ENCODE results near the gene TNFRSF25.
"Not testable (repeated sequence)": the region's sequence is repeated elsewhere in the genome, so short reads cannot be mapped to it uniquely, and the experiment has no call there.

Gene TNFRSF25

DNA sequence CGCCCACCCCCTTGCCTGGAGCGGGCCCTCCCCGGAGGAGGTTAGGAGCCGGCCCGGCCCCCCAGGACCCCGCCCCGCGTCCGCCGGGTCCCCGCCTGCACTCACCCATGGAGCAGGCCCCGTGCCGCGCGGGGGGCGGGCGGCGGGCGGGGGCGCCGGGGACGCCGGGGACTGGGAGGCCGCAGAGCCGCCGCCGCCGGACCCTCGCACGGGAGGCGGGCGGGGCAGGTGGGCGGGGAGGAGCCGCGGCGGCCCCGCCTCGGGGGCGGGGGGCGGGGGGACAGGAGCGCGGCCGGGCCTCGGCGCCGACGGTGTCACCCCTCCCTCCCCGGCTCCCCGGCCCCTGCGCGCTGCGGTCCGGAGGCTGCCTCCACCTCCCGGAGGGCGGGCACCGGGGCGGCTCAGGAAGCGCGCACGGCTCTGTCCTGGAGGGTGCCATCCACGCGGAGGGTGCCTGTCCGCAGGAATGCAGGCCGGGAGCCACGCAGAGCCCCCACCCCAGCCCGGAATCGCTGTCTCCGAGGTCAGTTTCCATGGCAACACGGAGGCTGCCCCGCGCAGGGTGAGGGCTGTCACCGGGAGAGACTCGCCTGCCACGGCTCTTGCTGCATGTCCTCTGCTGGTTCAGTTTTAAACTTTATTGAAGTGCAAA lies 31.4 kb upstream of the TNFRSF25 start:
- Mint-ChIP-seq H3K9me3 (no peaks in the 10 kb centered on the region), H3K36me3 (ENCODE audit: low read depth) (no peaks in the 10 kb centered on the region)
- intact Hi-C loops (cut with micrococcal nuclease): no loop called here

DNA sequence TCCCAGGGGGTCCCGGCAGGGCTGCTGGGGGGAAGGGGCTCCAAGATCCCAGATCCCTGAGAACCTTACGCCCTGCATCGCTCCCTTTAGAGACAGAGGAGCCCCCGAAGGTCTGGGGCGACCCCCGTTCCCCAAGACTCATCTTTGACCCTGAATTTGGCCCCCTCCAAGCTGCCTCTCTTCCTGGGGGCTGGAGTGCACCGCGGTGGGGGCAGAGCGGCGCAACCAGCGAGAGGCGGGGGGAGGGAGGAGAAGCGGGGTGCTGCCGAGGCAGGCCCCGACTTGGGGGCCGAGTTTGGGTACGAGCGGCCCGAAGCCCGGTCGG lies 30.9 kb upstream of the TNFRSF25 start:
- Mint-ChIP-seq H3K4me3 (peak overlapping the region; percentile 53), H3K9me3 (no peaks in the 10 kb centered on the region), H3K4me1 (ENCODE audit: low read depth) (peaks cover 53% of the 10 kb centered on the region), H3K36me3 (ENCODE audit: low read depth) (no peaks in the 10 kb centered on the region), H3K27ac (no peak overlapping the region), H3K27me3 (peaks cover 79% of the 10 kb centered on the region)
- intact Hi-C loops (cut with micrococcal nuclease): no loop called here

More for the DNA sequence above, 31.4 kb upstream of the TNFRSF25 start:
- peak overlapping the region; percentile 57 for H3K4me3 Mint-ChIP-seq
- peaks cover 76% of the 10 kb centered on the region for H3K27me3 Mint-ChIP-seq
- H3K4me1 Mint-ChIP-seq (ENCODE audit: low read depth): peaks cover 53% of the 10 kb centered on the region
- H3K27ac Mint-ChIP-seq: no peak overlapping the region

DNA sequence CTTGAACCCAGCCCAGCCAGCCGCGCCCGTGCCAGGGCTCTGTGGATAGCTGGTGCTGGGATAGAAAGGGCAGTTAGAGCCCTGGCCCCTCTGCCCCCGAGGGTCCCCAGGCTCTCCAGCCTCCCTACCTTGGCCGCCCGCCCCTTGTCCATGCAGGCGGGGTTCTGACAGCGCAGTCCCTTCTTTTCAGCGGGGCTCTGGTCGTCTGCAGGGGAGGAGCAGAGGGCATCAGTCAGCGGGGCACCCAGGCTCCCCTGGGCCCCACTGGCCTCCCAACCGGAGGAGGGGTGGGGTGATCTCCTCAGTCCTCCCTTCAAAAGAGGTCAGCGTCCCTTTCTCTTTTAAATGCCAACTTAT lies 30.4 kb upstream of the TNFRSF25 start:
- H3K9me3 Mint-ChIP-seq: no peaks in the 10 kb centered on the region
- H3K27ac Mint-ChIP-seq: no peak overlapping the region
- peaks cover 81% of the 10 kb centered on the region for H3K27me3 Mint-ChIP-seq
- H3K4me1 Mint-ChIP-seq (ENCODE audit: low read depth): peaks cover 53% of the 10 kb centered on the region
- intact Hi-C loops (cut with micrococcal nuclease): no loop called here
- H3K36me3 Mint-ChIP-seq (ENCODE audit: low read depth): no peaks in the 10 kb centered on the region
- H3K4me3 Mint-ChIP-seq: peak overlapping the region; percentile 53

DNA sequence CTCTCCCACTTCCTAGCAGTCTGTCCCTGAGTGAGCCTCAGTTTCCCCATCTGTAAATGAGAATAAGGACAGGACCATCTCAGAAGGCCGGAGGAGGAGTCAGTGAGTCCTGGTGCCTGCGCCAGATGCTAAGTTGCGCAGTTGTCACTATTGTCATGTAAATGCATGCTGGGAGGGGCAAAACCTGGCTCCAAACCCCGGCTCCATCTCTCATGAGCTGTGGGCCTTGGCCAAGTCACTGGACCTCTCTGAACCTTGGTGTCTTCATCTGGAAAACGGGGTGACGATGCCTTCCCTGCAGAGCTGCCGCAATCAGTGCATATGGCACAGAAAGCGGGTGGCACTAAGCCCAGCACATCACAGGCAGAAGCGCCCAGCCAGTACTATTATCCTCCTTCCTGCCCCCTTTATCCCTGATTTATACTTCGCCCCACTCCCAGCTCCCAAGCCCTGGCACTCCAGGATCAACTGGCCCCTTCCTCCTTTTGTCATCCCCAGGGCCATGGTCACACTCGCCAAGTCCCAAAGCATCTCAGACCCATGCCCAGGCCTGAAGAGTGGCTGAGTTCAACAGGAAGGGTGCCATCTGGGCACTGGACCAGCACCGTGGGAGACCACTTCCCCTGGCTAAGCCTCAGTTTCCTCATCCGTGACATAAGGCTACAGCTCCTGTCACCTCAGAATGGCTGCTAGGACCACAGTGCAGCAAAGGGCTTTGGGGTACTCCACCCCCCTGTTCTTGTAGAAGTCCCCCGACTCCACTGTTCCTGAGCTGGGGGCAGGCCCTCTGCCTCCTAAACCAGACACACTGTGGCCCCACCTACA lies 29.8 kb upstream of the TNFRSF25 start:
- Mint-ChIP-seq H3K27ac (no peak overlapping the region), H3K4me3 (no peak overlapping the region), H3K4me1 (ENCODE audit: low read depth) (peaks cover 52% of the 10 kb centered on the region), H3K27me3 (peaks cover 83% of the 10 kb centered on the region), H3K9me3 (no peaks in the 10 kb centered on the region), H3K36me3 (ENCODE audit: low read depth) (no peaks in the 10 kb centered on the region)
- intact Hi-C loops (cut with micrococcal nuclease): no loop called here

DNA sequence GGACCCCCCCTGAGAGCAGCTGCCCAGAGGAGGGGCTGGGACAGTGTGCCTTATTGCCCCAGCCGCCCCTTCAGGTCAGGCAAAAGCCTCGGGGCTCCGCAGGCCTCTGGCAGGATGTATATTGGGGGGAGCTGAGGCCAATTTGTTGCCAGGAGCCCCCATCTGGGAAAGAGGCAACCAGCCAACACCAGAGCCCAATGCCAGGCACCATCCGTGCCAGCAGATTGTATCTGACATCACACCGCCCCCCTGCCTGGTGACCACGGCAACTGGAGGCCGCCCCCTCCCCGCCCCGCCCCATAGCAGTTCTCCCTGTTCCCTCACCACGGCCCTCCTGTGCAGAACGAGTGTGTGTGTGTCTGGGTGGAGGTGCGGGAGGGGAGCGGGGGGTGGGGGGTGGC lies 29.1 kb upstream of the TNFRSF25 start:
- Mint-ChIP-seq H3K36me3 (ENCODE audit: low read depth) (no peaks in the 10 kb centered on the region), H3K4me3 (no peak overlapping the region), H3K4me1 (ENCODE audit: low read depth) (peaks cover 54% of the 10 kb centered on the region), H3K27ac (no peak overlapping the region), H3K9me3 (no peaks in the 10 kb centered on the region), H3K27me3 (peaks cover 84% of the 10 kb centered on the region)
- intact Hi-C loops (cut with micrococcal nuclease): no loop called here

DNA sequence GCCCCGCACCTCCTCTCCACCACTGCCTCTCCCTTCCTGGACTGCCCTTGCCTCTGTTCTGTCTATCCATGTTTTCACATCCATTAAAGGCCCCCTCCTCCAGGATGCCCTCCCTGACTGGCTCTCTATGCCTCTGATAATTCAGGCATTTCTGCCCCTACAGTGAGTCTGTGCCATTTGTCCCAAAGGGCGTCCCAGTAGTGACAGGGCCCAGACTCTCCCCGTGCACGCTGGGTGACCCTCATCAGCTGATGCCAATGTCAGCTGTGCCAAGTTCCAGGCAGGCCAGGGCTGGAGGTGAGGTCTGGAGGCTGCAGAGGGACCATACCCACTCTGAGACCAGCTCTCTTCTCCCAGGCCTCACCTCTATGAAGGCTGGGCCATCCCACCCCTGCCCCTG lies 28.7 kb upstream of the TNFRSF25 start:
- intact Hi-C loops (cut with micrococcal nuclease): no loop called here

DNA sequence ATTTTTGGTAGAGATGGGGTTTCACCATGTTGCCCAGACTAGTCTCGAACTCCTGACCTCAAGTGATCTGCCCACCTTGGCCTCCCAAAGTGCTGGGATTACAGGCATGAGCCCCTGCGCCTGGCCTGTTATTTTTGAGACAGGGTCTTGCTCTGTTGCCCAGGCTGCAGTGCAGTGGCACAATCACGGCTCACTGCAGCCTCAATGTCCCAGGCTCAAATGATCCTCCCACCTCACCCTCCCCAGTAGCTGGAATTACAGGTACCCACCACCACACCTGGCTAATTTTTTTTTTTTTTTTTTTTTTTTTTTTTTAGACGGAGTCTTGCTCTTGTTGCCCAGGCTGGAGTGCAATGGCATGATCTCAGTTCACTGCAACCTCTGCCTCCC lies 27.9 kb upstream of the TNFRSF25 start:
- H3K36me3 Mint-ChIP-seq (ENCODE audit: low read depth); H3K4me3 Mint-ChIP-seq; H3K27ac Mint-ChIP-seq; H3K9me3 Mint-ChIP-seq; intact Hi-C loops (cut with micrococcal nuclease): not testable (repeated sequence)
- peaks cover 81% of the 10 kb centered on the region for H3K27me3 Mint-ChIP-seq
- peaks cover 51% of the 10 kb centered on the region for H3K4me1 Mint-ChIP-seq (ENCODE audit: low read depth)

More for the DNA sequence above, 28.7 kb upstream of the TNFRSF25 start:
- peaks cover 84% of the 10 kb centered on the region for H3K27me3 Mint-ChIP-seq
- H3K4me1 Mint-ChIP-seq (ENCODE audit: low read depth): peaks cover 58% of the 10 kb centered on the region
- H3K9me3 Mint-ChIP-seq: no peaks in the 10 kb centered on the region
- H3K4me3 Mint-ChIP-seq: no peak overlapping the region
- H3K27ac Mint-ChIP-seq: no peak overlapping the region
- no peaks in the 10 kb centered on the region for H3K36me3 Mint-ChIP-seq (ENCODE audit: low read depth)

DNA sequence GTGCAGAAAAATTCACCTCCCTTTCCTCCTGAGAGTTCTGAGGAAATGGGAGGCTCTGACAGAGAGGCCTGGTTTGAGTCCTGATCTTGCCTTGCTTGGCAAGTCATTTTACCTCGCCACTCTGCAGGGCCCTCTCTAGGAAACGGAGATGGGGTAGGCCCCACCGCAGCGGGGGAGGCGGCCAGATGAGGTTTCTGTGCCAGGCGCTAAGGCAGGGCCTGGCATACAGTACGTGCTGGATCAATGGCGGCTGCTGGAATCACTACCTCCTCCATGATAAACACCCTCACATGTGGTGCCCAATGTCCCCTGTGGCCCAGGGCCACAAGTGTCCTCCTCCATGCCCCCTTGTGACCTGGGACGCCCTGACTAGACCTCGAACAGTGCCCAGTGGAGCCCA lies 26.0 kb upstream of the TNFRSF25 start:
- H3K4me1 Mint-ChIP-seq (ENCODE audit: low read depth): peaks cover 37% of the 10 kb centered on the region
- intact Hi-C loops (cut with micrococcal nuclease): no loop called here
- H3K36me3 Mint-ChIP-seq (ENCODE audit: low read depth): no peaks in the 10 kb centered on the region
- peak overlapping the region; percentile 8 for H3K27ac Mint-ChIP-seq
- peaks cover 86% of the 10 kb centered on the region for H3K27me3 Mint-ChIP-seq
- H3K9me3 Mint-ChIP-seq: no peaks in the 10 kb centered on the region
- H3K4me3 Mint-ChIP-seq: no peak overlapping the region

DNA sequence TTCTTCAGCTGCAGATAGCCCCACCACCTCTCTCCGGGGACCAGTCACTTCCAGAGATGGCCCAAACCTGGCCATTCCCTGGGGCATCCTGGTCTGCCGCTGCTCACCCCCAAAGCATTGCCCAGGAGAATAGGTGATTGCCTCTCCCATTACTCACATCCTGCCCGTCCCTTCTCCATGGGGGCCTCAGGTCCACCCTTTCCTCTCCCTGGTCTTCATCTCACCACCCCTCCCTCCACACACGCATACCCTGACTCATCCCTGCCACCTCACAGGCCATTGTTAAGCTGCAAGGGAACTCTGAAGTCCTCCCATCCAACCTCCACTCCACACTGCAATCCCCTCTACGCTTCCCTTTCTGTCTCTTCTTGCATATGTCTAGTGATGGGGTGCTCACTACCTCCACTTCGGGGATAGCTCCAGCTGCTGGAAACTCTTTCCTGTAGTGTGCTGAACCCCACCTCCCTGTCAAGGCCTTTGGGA lies 25.5 kb upstream of the TNFRSF25 start, which contains the start of gene PLEKHG5:
TSS of gene PLEKHG5 (minus strand) at position 188 of the 483 bp plus-strand sequence. CDS start 14,096 bp downstream, outside the sequence.
- Mint-ChIP-seq H3K4me3 (no peak within 1 kb of the TSS), H3K4me1 (ENCODE audit: low read depth) (peaks cover 37% of the 10 kb centered on the region), H3K36me3 (ENCODE audit: low read depth) (no peaks in the 10 kb centered on the region), H3K27ac (peak within 1 kb of the TSS; percentile 8), H3K27me3 (peaks cover 86% of the 10 kb centered on the region), H3K9me3 (no peaks in the 10 kb centered on the region)
- intact Hi-C loops (cut with micrococcal nuclease): no loop called here

DNA sequence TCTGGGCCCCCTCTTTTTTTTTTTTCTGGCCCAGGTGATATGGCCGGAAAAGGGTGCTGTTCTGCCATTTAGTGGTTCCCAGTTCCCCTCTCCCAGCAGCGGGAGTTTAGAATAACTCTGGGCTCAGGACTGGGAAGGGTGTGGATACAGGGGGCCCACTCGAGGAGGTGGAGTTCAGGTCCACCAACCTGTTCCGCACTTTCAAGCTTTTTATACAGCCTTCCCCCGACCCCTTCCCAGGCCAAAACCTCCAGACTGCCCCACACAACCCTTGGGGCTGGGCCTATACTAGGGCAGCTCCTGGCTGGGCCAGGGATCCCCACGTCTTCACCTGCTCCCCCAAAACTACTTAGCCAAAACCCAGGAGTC lies 25.1 kb upstream of the TNFRSF25 start:
- intact Hi-C loops (cut with micrococcal nuclease): no loop called here
- H3K36me3 Mint-ChIP-seq (ENCODE audit: low read depth): no peaks in the 10 kb centered on the region
- H3K27me3 Mint-ChIP-seq: peaks cover 86% of the 10 kb centered on the region
- H3K4me1 Mint-ChIP-seq (ENCODE audit: low read depth): peaks cover 37% of the 10 kb centered on the region
- H3K9me3 Mint-ChIP-seq: no peaks in the 10 kb centered on the region
- H3K4me3 Mint-ChIP-seq: no peak overlapping the region
- peak overlapping the region; percentile 8 for H3K27ac Mint-ChIP-seq

DNA sequence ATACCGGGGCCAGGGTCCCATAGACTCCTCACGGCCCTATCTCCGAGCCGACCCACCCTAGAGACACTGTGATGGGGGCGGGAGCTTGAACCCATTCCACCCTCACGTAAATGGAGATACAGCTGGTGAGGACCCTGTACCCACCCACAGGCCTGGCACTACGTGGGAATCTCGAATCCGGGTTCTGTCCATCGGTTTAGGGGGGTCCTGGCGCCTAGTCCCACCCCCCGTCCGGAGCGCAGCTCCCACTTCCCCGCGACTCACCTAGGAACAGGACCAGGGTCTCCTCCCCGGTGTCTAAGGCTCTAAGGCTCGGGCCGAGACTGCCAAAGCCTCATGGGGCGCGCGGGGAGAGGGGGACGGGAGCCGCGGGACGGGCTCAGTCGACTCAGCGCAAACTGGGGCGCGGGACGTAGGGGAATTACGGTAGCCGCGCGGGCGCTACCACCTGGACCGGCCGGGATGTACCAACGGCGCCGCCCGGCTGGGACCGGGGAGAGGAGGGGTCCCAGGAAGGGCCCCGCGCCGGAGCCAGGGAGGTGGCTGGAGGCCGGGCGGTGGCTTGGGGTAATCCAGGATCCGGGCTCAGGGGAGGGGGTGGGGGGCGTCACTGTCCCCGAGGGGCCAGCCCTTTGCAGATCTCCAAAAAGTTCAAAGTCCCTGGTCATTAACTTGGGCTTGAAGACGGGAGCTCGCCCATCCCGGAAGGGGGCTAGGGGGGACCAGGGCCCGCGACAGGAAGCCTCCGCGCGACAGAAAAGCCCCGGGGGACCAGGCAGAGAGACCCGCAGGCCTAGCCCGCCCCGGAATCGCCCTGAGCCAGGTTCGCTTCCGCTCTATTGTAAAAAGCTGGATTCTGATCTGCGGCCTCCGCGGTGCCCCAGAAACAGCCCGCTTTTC lies 24.5 kb upstream of the TNFRSF25 start:
- Mint-ChIP-seq H3K27me3 (peaks cover 84% of the 10 kb centered on the region), H3K4me3 (peak overlapping the region; percentile 54), H3K27ac (no peak overlapping the region), H3K9me3 (no peaks in the 10 kb centered on the region), H3K36me3 (ENCODE audit: low read depth) (no peaks in the 10 kb centered on the region), H3K4me1 (ENCODE audit: low read depth) (peaks cover 32% of the 10 kb centered on the region)
- intact Hi-C loops (cut with micrococcal nuclease): loop anchor here (1.0 kb wide), 1 partner anchor 156 kb away; no protein-coding TSS in a partner anchor

DNA sequence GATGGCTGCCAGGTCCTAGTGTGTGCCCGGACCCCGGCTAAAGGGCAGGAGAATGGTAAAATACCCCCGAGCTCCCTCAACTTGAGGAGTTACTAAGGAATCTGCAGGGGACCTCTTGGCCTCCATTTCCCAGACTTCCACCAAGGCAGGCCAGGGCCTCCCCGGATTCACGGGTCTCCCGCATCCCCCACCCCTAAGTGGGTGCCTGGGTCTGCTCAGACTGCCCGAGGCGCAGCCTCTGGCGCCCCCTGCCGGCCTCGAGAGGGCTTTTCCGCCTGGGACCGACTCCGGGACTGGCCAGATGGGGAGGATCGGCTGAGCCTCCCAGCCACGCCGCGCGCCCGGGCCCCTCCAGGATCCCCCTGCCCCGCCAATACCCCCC lies 23.8 kb upstream of the TNFRSF25 start:
- peak overlapping the region; percentile 54 for H3K4me3 Mint-ChIP-seq
- peaks cover 32% of the 10 kb centered on the region for H3K4me1 Mint-ChIP-seq (ENCODE audit: low read depth)
- no peaks in the 10 kb centered on the region for H3K9me3 Mint-ChIP-seq
- H3K27ac Mint-ChIP-seq: no peak overlapping the region
- no peaks in the 10 kb centered on the region for H3K36me3 Mint-ChIP-seq (ENCODE audit: low read depth)
- peaks cover 81% of the 10 kb centered on the region for H3K27me3 Mint-ChIP-seq
- intact Hi-C loops (cut with micrococcal nuclease): loop anchor here (1.0 kb wide), 1 partner anchor 157 kb away; no protein-coding TSS in a partner anchor

DNA sequence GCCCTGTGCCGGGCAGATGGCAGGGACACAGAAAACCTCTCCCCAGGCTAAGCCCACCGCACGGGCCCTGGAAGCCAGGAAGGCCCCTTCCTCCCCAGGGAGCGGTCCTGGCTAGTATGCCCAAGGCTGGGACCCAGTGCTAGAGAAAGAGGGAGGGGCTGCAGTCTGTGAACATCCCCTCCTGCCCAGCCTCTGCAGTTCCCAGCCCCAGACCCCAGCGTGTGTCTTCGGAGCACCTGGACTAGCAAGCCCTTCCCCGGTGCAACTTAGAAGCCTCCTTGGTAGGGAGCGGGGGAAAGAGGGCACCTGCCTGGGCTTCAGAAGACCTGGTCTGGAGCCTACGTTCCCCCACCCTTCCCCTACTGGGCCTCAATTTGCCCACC lies 23.4 kb upstream of the TNFRSF25 start:
- Mint-ChIP-seq H3K4me3 (no peak overlapping the region), H3K9me3 (no peaks in the 10 kb centered on the region), H3K4me1 (ENCODE audit: low read depth) (peaks cover 32% of the 10 kb centered on the region), H3K27me3 (peaks cover 81% of the 10 kb centered on the region), H3K27ac (no peak overlapping the region), H3K36me3 (ENCODE audit: low read depth) (no peaks in the 10 kb centered on the region)
- intact Hi-C loops (cut with micrococcal nuclease): no loop called here

Measured in dendritic cell treated with granulocyte-macrophage colony-stimulating factor and Interleukin-4, amounts not matched to agents 40 ng/mL and 50 ng/mL, for 4 days (primary cell).